Activated CD8-positive, alpha-beta memory T cell treated with anti-CD3 and anti-CD28 coated beads for 36 hours (primary cell): Measurements from ENCODE around the gene RPS26. TPM values are rescaled to one million over a fixed set of nuclear protein-coding genes. Genes with fewer than 3 reads are reported as not detected.
"Not testable (repeated sequence)": the region's sequence is repeated elsewhere in the genome, so short reads cannot be mapped to it uniquely, and the experiment has no call there.

Experiments
- CTCF ChIA-PET: fragments of 350-600 bp; sonication (Branson Sonifier 250); formaldehyde crosslinking; loops from one replicate; lab custom pipeline; 2021; ENCODE audit warnings: antibody characterized with exemption; lab: Charles Lee
- POLR2A ChIA-PET: fragments of 350-600 bp; sonication (Branson Sonifier 250); formaldehyde crosslinking; loops from one replicate; lab custom pipeline; 2021; ENCODE audit warnings: antibody characterized with exemption; lab: Charles Lee
- total RNA-seq, 2 experiments: library from RNA; stranded (reverse); gene quantifications; one replicate each; pipeline ENCODE4 v1.2.3, GENCODE V29; 2021

RPS26 gene
- total RNA-seq: 10 to 100 TPM; 44.3 to 47.0 TPM

DNA sequence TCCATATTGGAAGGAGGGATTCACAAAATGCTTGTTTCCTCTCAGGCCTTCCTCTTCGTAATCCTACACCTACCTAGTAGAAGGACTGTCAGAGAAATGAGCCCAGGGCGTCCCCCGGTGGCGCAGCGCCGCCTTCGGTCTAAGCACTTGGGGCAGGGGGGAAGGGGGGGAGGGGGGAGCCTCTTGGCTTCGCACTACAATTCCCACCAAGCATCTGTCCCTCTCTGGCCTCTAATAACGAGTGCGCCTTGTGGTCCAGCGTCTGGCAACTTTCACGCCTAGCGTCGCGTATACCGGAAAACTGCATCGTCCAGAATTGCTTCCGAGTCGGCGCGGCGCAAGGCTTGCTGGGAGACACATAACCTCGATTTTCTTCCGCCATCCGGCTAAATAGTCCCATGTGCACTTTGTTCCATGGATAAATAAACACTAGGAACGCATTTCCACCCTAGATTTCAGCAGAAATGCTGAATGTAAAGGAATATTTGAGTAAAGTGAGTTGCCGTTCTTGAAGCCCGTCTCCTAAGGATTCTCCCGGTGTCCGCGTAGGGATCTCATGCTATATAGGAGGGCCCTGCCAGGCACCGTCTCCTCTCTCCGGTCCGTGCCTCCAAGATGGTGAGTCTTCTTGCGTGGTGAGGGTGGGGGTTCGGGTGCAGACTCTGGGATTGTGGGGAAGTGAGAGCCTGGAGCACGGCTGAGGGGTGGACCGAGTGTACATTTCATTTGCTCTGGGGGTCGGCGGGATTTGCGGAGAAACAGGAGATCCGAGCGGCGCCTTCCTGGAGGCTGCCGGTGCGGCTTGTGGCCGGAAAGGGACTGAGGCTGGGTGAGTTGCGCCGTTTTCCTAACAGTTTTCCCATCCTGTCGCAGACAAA is at the start of gene RPS26:
RPS26 (plus strand) TSS at position 367 of the 878 bp plus-strand sequence; CDS start at position 616, 249 bp downstream.
- CTCF ChIA-PET: interaction anchor here (1.3 kb wide), 1 partner anchor 67 kb away, joined by 4 read pairs; no protein-coding TSS in a partner anchor
- POLR2A ChIA-PET: interaction anchor here (1.4 kb wide), 1 partner anchor 110 kb away, joined by 3 read pairs; the partner anchor contains the start of gene MYL6B

DNA sequence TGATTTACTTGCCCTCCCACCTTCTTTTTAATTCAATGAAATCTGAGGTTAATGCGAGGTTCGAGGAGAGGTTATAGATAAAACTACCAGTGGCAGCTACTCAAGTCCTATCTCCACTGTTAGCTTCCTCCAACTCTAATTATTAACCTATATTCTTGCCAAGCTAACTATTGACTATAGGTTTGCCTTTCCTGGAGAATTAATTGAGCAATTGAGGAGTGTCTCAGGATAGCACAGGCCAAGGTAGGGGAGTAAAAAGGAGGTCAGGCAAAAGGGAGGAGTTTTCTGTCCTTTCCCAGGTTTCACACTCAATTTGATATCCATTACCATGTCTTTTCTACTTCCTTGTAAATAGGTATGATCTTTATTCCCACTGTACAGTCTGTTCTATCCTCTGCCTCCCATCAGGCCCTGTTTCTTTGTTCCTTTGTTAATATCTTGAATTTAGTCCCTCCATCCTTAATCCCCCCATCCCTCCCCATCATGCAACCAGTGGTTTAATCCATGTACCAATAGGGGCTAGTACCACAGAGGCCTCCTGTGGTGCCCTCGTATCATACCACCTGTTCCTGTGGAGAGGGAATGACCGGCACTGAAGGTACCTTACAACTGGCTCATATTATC is 48.4 kb upstream of the RPS26 start:
- ChIA-PET CTCF (no interaction called here), POLR2A (no interaction called here)

DNA sequence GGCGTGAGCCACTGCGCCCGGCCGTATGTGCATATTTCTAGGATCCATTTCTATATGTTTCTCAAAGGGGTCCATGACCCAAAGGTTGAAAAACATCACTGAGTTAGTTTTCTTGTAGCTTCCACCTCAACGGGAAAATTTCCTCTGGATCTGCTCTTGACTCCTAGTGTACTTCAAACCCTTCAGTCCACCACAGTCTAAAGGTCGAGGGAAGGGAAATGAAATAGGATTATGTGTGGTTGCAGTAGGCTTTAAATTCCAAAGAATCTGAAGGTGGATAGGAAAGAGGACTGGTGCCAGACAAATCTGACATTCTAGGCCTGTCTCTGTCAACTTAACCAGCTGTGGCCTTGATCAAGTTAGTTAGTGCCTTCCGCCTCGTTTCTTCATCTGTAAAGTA is 46.4 kb upstream of the RPS26 start:
- CTCF ChIA-PET: interaction anchor here (0.6 to 2.9 kb wide), 24 partner anchors 11 to 165 kb away, joined by 3 to 25 read pairs (median 6); partner anchors contain the start of genes DNAJC14 and ZC3H10
- POLR2A ChIA-PET: interaction anchor here (1.3 kb wide), 1 partner anchor 49 kb away, joined by 3 read pairs; no protein-coding TSS in a partner anchor

DNA sequence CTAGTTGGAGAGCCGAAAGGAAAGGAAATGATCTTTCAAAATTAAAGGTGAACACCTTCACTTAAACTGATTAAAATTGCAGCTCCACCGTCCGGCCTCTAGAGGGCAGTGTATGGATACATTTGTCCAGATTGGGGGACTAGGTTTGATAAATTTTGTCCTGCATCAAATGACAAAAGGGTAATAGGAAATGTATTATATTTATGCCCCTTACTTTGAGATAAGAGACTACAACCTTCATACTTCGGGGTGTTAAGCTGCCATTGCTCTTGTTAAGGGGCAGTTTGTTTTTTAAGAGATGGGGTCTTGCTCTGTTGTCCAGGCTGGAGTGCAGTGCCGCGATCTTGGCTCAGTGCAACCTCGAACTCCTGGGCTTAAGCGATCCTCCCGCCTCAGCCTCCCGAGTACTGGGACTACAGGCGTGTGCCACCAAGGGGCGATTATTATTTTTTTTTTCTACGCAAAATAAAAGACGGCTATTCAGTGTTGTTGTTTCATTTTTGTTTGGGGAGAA is 45.5 kb upstream of the RPS26 start:
- ChIA-PET CTCF (interaction anchor here (0.5 to 2.9 kb wide), 34 partner anchors 11 to 1671 kb away, joined by 3 to 25 read pairs (median 4); partner anchors contain the start of genes COPZ1, DNAJC14 and ZC3H10), POLR2A (interaction anchor here (0.8 to 1.3 kb wide), 3 partner anchors 23 to 108 kb away, joined by 3 to 5 read pairs (median 4); partner anchors contain the start of gene RAB5B)

DNA sequence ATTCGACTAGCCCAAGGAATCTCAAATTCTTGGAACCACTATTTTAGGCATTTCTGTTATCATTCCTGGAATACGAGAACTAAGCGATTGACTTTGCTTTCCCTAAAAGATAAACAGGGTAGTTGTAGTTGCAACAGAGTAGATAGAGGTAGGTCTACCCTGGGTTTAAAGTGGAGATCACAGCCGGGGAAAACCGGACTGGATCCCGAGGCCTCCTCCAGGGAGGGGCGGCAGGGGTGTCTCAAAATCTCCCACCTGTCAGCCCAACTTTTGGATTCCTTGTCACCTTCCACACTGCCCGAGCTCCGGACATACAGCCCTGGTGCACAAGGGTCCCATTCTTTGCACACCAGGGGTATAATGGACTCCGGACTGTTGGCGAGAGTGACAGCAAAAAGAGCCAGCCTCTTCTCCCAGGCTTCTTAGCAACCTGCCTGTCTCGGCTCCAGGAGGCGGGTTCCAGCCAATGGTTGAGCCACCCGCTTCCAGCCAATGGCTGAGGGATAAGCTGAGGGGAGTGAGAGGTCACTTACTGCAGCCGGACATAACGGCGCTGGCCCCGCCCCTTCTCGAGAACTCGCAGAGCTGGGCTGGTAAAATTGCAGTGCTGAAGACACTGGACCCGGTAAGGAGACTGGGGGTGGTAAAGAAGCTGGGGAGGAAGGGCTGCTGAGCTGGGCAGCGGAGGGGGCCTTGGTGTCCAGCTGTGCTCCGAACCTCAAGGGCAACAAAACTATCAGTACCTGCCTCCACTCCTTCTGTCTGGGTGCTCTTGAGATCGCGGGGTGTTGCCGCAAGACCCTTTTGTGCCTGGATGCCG is 44.8 kb upstream of the RPS26 start, which contains the start of gene SUOX:
SUOX (plus strand) TSS at position 562 of the 820 bp plus-strand sequence. CDS start 4,946 bp downstream, outside the sequence.
- ChIA-PET CTCF (interaction anchor here (0.6 to 2.9 kb wide), 19 partner anchors 11 to 1672 kb away, joined by 3 to 25 read pairs (median 6); partner anchors contain the start of genes COPZ1, DNAJC14 and ZC3H10), POLR2A (interaction anchor here (1.3 kb wide), 1 partner anchor 47 kb away, joined by 3 read pairs; no protein-coding TSS in a partner anchor)

DNA sequence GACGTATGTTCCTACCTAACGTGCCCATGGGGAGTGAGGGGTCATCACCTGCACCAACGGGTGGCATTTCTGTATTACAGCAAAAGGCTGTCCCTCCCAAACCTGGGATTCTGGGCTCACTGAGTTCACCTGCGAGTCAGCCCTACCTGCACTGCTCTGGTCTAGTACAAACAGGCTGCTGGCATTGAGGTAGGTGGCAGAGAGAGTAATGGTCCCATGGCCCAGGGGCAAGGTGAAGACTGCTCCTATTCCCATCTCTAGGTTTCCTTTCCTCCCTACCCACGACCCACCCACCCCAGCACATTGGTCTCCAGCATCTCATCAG is 44.2 kb upstream of the RPS26 start:
- CTCF ChIA-PET: interaction anchor here (0.7 to 2.9 kb wide), 4 partner anchors 29 to 64 kb away, joined by 3 to 25 read pairs (median 10); no protein-coding TSS in a partner anchor
- POLR2A ChIA-PET: no interaction called here

DNA sequence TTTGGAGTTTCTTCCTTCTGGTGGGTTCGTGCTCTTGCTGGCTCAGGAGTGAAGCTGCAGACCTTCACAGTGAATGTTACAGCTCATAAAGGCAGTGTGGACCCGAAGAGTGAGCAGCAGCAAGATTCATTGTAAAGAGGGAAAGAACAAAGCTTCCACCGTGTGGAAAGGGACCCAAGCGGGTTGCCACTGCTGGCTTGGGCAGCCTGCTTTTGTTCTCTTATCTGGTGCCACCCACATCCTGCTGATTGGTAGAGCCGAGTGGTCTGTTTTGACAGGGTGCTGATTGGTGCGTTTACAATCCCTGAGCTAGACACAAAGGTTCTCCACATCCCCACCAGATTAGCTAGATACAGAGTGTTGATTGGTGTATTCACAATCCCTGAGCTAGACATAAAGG is 42.2 kb upstream of the RPS26 start:
- POLR2A ChIA-PET, CTCF ChIA-PET: not testable (repeated sequence)

DNA sequence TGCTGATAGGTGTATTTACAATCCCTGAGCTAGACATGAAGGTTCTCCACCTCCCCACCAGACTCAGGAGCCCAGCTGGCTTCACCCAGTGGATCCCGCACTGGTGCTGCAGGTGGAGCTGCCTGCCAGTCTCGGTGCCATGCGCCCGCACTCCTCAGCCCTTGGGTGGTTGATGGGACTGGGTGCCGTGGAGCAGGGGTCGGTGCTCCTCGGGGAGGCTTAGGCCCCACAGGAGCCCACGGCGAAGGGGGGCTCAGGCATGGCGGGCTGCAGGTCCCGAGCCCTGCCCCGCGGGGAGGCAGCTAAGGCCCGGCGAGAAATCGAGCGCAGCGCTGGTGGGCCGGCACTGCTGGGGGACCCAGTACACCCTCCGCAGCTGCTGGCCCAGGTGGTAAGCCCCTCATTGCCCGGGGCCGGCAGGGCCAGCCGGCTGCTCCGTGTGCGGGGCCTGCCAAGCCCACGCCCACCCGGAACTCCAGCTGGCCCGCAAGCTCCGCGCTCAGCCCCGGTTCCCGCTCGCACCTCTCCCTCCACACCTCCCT is 41.6 kb upstream of the RPS26 start:
- CTCF ChIA-PET, POLR2A ChIA-PET: not testable (repeated sequence)

DNA sequence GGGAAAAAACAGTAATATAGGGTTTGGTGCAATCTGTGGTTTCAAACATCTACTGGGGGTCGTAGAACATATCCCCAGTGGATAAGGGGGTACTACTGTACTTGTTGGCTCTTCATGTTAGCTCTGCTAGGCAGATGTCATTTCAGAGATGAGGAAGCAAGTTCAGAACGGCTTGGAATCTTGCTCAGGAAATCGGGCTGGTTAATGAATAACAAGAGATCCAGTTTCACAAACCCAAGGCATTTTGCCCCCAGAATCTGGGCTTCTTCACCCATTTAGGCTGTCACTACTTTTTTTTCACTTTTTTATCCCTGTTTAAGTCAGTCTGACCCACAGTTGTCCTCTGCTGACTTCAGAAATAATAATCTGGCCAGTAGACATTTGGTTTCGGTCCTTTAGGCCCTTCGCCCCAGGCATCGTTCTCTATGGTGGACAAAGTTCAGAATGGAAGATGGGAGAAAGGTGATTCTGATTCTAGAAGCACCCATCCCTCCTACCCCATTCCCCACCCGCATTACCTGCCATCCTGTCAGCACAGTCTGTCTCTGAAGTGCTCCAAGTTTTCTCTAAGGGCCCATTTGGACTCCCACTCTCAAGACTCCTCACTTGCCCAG is 40.1 kb upstream of the RPS26 start:
- POLR2A ChIA-PET: no interaction called here

DNA sequence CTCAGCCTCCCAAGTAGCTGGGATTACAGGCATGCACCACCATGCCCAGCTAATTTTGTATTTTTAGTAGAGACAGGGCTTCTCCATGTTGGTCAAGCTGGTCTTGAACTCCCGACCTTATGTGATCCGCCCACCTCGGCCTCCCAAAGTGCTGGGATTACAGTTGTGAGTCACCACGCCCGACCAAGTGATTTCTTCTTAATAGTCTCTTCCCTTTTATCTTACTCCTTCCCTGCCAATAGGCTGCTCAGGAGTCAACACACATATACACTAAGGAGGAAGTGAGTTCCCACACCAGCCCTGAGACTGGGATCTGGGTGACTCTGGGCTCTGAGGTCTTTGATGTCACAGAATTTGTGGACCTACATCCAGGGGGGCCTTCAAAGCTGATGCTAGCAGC is 38.3 kb upstream of the RPS26 start:
- CTCF ChIA-PET: interaction anchor here (0.7 kb wide), 1 partner anchor 266 kb away, joined by 3 read pairs; no protein-coding TSS in a partner anchor
- POLR2A ChIA-PET: not testable (repeated sequence)

More for the DNA sequence above, 40.1 kb upstream of the RPS26 start:
- CTCF ChIA-PET: interaction anchor here (0.7 kb wide), 1 partner anchor 312 kb away, joined by 3 read pairs; no protein-coding TSS in a partner anchor

DNA sequence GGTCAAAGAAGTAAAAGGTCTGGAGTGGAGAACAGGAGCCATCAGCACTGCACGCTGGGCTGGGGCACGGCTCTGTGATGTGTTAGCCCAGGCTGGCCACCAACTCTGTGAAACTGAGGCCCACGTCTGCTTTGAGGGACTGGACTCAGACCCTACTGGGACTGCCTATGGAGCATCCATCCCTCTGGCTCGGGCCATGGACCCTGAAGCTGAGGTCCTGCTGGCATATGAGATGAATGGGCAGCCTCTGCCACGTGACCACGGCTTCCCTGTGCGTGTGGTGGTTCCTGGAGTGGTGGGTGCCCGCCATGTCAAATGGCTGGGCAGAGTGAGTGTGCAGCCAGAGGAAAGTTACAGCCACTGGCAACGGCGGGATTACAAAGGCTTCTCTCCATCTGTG is 37.5 kb upstream of the RPS26 start:
- ChIA-PET CTCF (no interaction called here), POLR2A (no interaction called here)

DNA sequence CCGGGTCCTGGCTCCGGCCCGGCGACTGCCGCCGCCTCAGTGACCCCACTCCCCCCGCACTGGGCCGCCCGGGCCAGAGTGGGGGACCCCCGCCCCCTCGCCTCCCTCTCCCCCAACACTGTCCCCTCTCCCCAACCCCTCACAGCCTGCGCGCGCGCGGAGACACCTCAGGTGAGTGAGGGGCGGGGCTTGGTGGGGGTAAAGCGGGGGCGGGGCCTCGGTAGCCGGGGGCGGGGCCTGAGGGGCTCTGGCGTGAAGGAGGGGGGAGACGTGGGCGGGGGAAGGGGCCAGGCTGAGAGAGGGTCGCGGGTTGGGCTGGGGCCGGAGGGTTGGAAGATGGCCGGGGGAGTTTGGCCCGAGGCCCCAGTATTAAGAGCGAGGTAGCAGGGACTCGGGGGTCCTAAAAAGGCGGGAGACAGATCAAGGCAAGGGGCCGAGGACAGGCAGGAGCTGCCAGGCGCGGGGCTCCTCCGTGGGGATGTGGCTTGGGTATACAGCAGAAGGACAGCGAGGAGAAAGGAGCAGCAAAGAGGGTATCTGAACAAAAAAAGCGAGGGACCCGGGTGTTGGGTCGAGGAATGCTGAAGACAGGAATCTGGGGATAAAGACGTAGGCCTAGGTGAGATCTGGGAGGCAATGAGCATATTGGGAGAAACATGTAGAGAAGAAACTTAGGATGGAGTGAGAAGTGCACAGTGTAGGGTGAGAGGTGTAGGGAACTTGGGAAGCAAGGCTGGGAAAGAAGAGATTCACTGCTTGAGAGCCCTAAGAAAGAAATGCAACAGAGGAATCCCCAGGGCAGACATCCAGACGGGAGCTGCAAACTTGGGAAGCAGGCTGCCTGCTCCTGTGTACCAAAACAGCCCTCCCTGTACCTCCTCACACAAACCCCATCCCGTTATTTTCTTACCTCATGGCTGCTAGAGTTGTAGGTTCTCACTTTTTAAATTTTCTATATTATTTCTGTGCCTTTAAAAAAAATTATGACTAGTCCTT is 33.9 kb upstream of the RPS26 start:
- ChIA-PET POLR2A (no interaction called here), CTCF (interaction anchor here (0.7 to 1.2 kb wide), 2 partner anchors 10 to 12 kb away, joined by 3 to 5 read pairs; no protein-coding TSS in a partner anchor)

DNA sequence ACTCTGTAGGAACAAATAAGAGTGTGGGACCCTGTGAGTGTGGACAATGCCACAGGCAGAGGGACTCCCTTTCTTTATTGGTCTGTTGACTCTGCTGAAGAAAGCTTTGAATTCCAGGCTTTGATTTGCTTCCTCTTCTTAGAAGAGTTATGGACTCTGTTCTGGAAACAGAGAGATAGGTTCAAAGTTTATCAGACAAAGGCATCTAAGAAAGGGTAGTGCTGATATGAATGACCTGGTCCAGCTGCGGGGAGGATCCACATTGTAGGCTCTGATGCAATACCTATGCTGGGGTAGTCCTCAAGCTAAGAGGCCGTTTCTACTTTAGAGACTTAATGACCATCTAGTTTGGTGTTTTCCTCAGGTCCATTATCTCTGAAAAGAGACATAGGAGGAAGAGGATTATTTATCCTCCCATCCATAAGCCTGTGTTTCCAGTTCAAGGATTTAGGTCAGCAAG is 31.6 kb upstream of the RPS26 start:
- POLR2A ChIA-PET: no interaction called here
- CTCF ChIA-PET: interaction anchor here (0.8 to 1.6 kb wide), 4 partner anchors 14 to 75 kb away, joined by 3 to 7 read pairs (median 4); partner anchors contain the start of gene SUOX

DNA sequence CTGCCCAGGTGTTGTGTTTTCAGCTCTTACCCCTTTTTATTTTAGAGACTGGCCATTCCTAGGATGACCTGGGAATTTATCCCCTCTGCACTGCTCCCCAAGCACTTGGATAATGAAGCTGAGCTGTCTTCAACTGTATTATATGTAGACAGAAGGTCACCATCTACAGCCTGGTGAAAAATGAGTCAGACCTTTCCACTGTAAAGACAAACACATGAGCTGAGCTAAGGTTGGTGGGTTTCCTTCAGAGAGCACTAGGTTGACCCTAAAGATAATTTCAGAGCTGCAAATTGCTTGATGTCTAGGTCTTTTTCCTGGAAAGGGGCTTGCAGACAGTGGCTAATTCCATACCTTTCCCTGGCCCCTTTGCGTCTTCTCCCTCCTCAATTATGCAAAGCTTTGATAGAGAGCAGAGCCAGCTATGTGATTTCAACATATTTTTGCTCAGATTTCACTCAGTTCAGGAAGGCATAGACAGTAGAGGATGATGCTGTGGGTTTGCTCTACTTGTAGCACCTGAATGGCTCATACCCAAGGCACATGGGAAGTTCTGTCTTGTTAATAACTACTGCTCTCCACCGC is 30.1 kb upstream of the RPS26 start:
- ChIA-PET POLR2A (no interaction called here), CTCF (interaction anchor here (0.8 to 1.7 kb wide), 2 partner anchors 16 to 17 kb away, joined by 3 to 4 read pairs; no protein-coding TSS in a partner anchor)

DNA sequence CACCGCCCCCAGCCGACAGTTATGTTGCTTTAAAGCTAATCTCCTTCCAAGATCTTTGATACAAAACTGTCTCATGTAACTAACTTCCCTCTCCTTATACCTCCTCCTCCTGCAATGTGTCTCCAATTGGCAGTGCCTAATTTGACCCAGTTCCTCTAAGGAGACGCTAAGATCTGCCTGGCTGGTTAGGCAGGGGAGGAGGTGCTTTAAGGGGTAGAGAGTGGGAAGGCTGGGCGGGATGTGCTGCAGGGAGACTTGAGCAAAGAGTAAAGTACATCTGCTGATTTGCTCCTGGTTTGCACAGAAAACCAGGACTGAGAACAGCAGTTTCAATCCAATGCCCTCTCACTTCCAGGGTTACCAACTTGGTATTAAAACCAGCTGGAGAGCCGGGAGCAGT is 28.2 kb upstream of the RPS26 start:
- CTCF ChIA-PET: no interaction called here
- POLR2A ChIA-PET: no interaction called here

DNA sequence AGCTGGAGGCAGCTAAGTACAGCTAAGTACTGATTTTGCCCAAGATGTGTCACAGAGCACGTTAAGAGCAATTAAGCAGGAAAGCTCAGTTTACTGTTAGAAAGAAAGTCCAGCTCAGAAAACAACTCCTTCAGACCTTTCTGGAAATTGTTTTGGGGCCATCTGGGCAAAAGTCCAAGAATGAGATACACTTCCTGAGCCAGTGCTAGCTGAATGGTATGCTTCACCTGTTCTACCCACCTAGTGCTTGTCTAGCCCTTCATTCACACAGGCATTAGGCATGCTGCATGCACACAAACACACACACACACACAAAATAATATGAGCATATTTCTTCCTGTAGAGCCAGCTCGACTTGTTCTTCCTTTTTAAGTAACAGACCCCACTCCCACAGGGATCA is 27.5 kb upstream of the RPS26 start:
- ChIA-PET POLR2A (no interaction called here), CTCF (interaction anchor here (0.6 kb wide), 1 partner anchor 67 kb away, joined by 4 read pairs; no protein-coding TSS in a partner anchor)
